Thoracic aorta (tissue), 2 donors: Measurements from ENCODE around the gene NDST4. TPM values are rescaled to one million over a fixed set of nuclear protein-coding genes. Genes with fewer than 3 reads are reported as not detected.

ENCODE experiments used
- ATAC-seq: fragments of 150-250 bp; one replicate; pipeline ENCODE4 v1.8.0; 2017; ENCODE audit warnings: low read depth; ENCODE audit not compliant: insufficient number of reproducible peaks, low FRiP score
- DNase-seq: peaks from one replicate; pipeline ENCODE4 v3.0.0-alpha.2; 2020; ENCODE audit warnings: low spot score
- H3K27ac ChIP-seq, 2 donors: fragments of 200-600 bp; sonication (generic); 1 replicate in 1 of 2; 2 replicates in 1 of 2; pipeline ENCODE4 v1.5.1; 2016; ENCODE audit warnings: mild to moderate bottlenecking in 2 of 2, moderate library complexity in 2 of 2
- H3K27me3 ChIP-seq: fragments of 200-600 bp; sonication (generic); replicated peaks from 2 replicates; pipeline ENCODE4 v1.6.0; 2016; ENCODE audit warnings: mild to moderate bottlenecking; ENCODE audit not compliant: insufficient read depth
- H3K36me3 ChIP-seq: fragments of 200-600 bp; sonication (generic); one replicate; pipeline ENCODE4 v1.5.1; 2016
- H3K4me1 ChIP-seq, 2 donors: fragments of 200-600 bp; sonication (generic); 1 replicate in 1 of 2; 2 replicates in 1 of 2; pipeline versions ENCODE4 v1.5.1 to v1.6.0; 2016; ENCODE audit warnings: low read depth in 2 of 2, mild to moderate bottlenecking in 1 of 2; ENCODE audit not compliant: control insufficient read depth in 1 of 2
- H3K4me3 ChIP-seq: fragments of 200-600 bp; sonication (generic); 2 replicates; pipeline ENCODE4 v1.5.1; 2016; ENCODE audit warnings: mild to moderate bottlenecking
- H3K9me3 ChIP-seq: fragments of 200-600 bp; sonication (generic); 2 replicates; pipeline ENCODE4 v1.5.1; 2016
- total RNA-seq, 2 donors: library from RNA; depleted of rRNA; stranded (reverse); fragments of >200 nt; gene quantifications; one replicate each; pipeline versions ENCODE4 v1.1.0 to v1.2.3, GENCODE V29; 2016
- TF ChIP-seq, protein P1 (sequence below): fragments of 200-600 bp; sonication (generic); IDR thresholded peaks from one replicate; pipeline ENCODE4 v1.5.1; 2019; ENCODE audit warnings: antibody characterized with exemption

Gene NDST4
- total RNA-seq, 2 donors from 2014 or later: not detected

DNA sequence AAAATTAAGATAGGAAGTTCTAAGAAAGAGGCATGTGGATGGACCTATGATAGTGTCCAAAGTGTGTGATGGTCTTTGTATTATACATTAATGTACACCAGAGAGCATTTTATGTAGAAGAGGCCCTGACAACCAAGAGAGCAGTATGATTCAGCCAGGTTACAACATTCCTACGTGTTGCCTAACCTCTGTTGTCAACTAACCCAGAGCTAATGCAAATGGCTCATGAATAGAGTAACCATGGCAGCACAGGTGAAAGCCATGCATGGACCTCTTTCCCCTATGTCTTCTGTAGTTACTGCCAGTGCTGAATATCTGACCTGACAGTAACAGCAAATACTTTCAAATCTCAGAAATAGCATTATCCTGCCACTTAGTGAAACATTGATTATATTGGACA lies 255.6 kb downstream of the NDST4 start:
- H3K27ac ChIP-seq: no peak overlapping the region
- H3K27me3 ChIP-seq: no peaks in the 10 kb centered on the region
- H3K9me3 ChIP-seq: no peaks in the 10 kb centered on the region
- DNase-seq (no peak), ATAC-seq (no peak)
- no peak overlapping the region for H3K4me3 ChIP-seq
- TF ChIP-seq, protein P1, sequence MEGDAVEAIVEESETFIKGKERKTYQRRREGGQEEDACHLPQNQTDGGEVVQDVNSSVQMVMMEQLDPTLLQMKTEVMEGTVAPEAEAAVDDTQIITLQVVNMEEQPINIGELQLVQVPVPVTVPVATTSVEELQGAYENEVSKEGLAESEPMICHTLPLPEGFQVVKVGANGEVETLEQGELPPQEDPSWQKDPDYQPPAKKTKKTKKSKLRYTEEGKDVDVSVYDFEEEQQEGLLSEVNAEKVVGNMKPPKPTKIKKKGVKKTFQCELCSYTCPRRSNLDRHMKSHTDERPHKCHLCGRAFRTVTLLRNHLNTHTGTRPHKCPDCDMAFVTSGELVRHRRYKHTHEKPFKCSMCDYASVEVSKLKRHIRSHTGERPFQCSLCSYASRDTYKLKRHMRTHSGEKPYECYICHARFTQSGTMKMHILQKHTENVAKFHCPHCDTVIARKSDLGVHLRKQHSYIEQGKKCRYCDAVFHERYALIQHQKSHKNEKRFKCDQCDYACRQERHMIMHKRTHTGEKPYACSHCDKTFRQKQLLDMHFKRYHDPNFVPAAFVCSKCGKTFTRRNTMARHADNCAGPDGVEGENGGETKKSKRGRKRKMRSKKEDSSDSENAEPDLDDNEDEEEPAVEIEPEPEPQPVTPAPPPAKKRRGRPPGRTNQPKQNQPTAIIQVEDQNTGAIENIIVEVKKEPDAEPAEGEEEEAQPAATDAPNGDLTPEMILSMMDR: no peak
- no peaks in the 10 kb centered on the region for H3K36me3 ChIP-seq
- no peaks in the 10 kb centered on the region for H3K4me1 ChIP-seq

DNA sequence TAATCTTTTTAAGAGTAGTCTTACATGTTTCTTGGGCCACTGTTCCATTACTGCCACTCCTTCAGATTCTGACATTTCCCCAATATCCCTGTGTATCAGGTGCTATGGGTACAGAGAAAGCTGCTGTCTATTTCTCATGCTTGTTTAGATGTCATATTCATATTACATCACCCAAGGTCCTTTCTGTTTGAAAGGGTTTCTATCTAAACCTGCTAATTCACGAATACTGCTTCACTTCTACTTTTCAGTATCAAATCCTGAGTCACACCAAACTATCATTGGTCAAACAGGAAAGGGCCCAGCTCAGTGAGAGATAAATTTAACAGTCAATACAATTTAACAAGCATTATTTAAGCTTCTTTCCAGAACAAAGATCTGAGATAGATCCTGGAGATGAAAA lies 273.4 kb downstream of the NDST4 start:
- TF ChIP-seq, protein P1: no peak
- no peak for ATAC-seq
- Histone ChIP-seq H3K27me3 (no peaks in the 10 kb centered on the region), H3K36me3 (no peaks in the 10 kb centered on the region), H3K4me1 (no peaks in the 10 kb centered on the region), H3K9me3 (no peaks in the 10 kb centered on the region), H3K4me3 (no peak overlapping the region), H3K27ac (no peak overlapping the region)
- DNase-seq: no peak

DNA sequence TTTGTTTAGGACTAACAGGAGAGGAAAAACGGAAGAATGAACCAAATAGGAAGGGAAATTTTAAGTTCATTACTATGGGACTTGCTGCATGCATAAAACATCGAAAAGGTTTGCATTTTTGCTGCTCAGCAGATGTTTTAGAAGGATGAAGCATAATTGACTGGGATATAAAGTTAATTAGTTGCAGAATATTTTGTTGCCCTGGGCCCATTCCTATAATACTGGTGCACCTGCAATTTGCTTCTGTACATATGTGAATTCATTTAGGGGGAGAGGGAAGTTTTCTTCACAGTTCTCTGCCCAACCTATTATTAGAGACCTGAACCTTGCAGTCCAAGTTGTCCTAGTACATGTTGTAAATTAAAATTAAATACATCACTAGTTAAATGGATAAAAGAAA lies 282.8 kb downstream of the NDST4 start:
- DNase-seq: no peak
- Histone ChIP-seq H3K9me3 (no peaks in the 10 kb centered on the region), H3K27me3 (no peaks in the 10 kb centered on the region), H3K36me3 (no peaks in the 10 kb centered on the region), H3K4me3 (no peak overlapping the region), H3K27ac (no peak overlapping the region), H3K4me1 (no peaks in the 10 kb centered on the region)
- ATAC-seq: no peak
- TF ChIP-seq, protein P1: no peak

DNA sequence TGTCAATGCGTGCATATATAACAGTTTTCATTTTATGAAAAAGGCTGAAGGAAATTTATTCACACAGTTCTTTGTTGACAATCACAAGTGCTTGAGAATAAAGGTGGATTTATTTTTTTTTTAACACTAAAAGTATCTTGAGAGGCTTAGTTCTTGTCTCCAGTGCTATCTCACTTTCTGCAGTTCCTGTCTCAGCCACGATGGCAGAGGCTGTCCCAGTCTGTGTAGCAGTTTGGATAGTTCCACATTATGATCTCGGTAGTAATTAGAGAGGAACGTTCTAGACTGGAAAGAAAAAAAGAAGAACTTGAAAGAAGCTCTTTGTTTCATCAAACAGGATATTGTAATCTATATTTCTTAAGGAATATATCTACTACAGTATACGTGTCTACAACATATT lies 285.8 kb downstream of the NDST4 start:
- no peak for ATAC-seq

DNA sequence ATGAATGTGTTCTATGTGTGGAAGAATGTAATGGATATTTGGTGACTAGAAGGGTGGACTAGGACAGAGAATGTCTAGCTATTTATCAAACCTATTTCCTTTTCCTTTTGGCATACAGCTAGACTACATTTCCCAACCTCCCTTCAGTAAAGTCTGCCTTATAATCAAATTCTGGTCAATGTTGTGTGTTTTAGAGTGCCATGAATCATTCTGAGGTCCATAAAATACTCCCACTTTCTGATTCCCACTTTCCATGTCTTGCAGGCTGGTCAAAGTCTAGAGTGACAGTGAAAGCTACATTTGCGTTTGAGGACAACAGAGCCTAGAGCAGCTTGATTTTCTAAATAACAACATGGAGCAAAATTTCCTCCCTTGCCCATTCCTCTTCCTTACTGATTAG lies 297.7 kb downstream of the NDST4 start:
- no peaks in the 10 kb centered on the region for H3K27me3 ChIP-seq
- H3K4me3 ChIP-seq: no peak overlapping the region
- H3K9me3 ChIP-seq: no peaks in the 10 kb centered on the region
- no peaks in the 10 kb centered on the region for H3K4me1 ChIP-seq
- H3K36me3 ChIP-seq: no peaks in the 10 kb centered on the region
- no peak for DNase-seq
- no peak overlapping the region for H3K27ac ChIP-seq
- ATAC-seq: no peak
- TF ChIP-seq, protein P1: no peak

More for the DNA sequence above, 285.8 kb downstream of the NDST4 start:
- H3K36me3 ChIP-seq: no peaks in the 10 kb centered on the region
- H3K9me3 ChIP-seq: no peaks in the 10 kb centered on the region
- TF ChIP-seq, protein P1: no peak
- H3K27me3 ChIP-seq: no peaks in the 10 kb centered on the region
- no peak for DNase-seq
- no peaks in the 10 kb centered on the region for H3K4me1 ChIP-seq
- H3K4me3 ChIP-seq: no peak overlapping the region
- no peak overlapping the region for H3K27ac ChIP-seq
